Endothelial cell of umbilical vein (primary cell): ENCODE results near the gene CCDC116. TPM values are rescaled to one million over a fixed set of nuclear protein-coding genes. Genes with fewer than 3 reads are reported as not detected.

Source experiments
- BruUV-seq: library from RNA; stranded (reverse); fragments of 400-500 nt; replicated peaks from 2 replicates; lab custom pipeline; 2021; lab: Mats Ljungman, UMichigan
- CTCF ChIA-PET: fragments of 300-600, 350-600 bp; sonication (Branson Sonifier 250); formaldehyde crosslinking; loops from one replicate; lab custom pipeline; 2021; ENCODE audit warnings: antibody characterized with exemption, inconsistent platforms; lab: Charles Lee
- POLR2A ChIA-PET: fragments of 300-600, 350-600 bp; sonication (Branson Sonifier 250); formaldehyde crosslinking; loops from one replicate; lab custom pipeline; 2021; ENCODE audit warnings: antibody characterized with exemption, inconsistent platforms; lab: Charles Lee
- DNase-seq: peaks from one replicate; pipeline ENCODE4 v3.0.0-alpha.2; 2011; ENCODE audit warnings: low read depth, low spot score
- FAIRE-seq: peaks from 2 replicates; lab custom pipeline; 2011; peaks lifted over from hg19 to GRCh38; lab: Jason Lieb, UNC
- H2AFZ ChIP-seq: 2 replicates; pipeline ENCODE4 v1.6.0; 2012; ENCODE audit warnings: low read depth, low read length, control low read depth, inconsistent platforms
- H3K27ac ChIP-seq: 2 replicates; pipeline ENCODE4 v1.5.1; 2011; ENCODE audit warnings: low read depth, mild to moderate bottlenecking, control low read depth, low read length, moderate library complexity; ENCODE audit not compliant: insufficient read depth
- H3K27me3 ChIP-seq, 2 experiments: 2 replicates each; pipeline versions ENCODE4 v1.6.0 to v1.6.1; 2011; ENCODE audit warnings: low read length in 2 of 2, mixed read lengths in 1 of 2; ENCODE audit not compliant: control insufficient read depth in 2 of 2, insufficient read depth in 2 of 2
- H3K36me3 ChIP-seq, 2 experiments: 2 replicates in 1 of 2; 3 replicates in 1 of 2; pipeline ENCODE4 v1.5.1; 2011; ENCODE audit warnings: low read length in 2 of 2, mild to moderate bottlenecking in 1 of 2, moderate library complexity in 1 of 2; ENCODE audit not compliant: control insufficient read depth in 2 of 2, insufficient read depth in 2 of 2; ENCODE audit errors: extremely low read depth in 1 of 2
- H3K4me1 ChIP-seq: 3 replicates; pipeline ENCODE4 v1.5.1; 2011; ENCODE audit warnings: mild to moderate bottlenecking, low read length; ENCODE audit not compliant: control insufficient read depth, insufficient read depth; ENCODE audit errors: extremely low read depth
- H3K4me2 ChIP-seq: 2 replicates; pipeline ENCODE4 v1.6.1; 2011; ENCODE audit warnings: low read length, control low read depth, mixed read lengths; ENCODE audit not compliant: insufficient read depth
- H3K4me3 ChIP-seq, 3 experiments: fragments of 200-600 bp in 1 of 3; sonication (generic), shearing (Covaris generic) in 1 of 3; replicated peaks in 1 of 3; 2 replicates each; pipeline ENCODE4 v1.5.1; 2011 to 2016; ENCODE audit warnings: control low read depth in 3 of 3, low read length in 3 of 3, mild to moderate bottlenecking in 2 of 3, inconsistent platforms in 1 of 3, low read depth in 1 of 3, moderate library complexity in 1 of 3; ENCODE audit not compliant: insufficient read depth in 1 of 3
- H3K79me2 ChIP-seq: 2 replicates; pipeline ENCODE4 v1.6.0; 2012; ENCODE audit warnings: low read length, inconsistent platforms; ENCODE audit not compliant: control insufficient read depth, insufficient read depth
- H3K9ac ChIP-seq: replicated peaks from 2 replicates; pipeline ENCODE3; 2011; ENCODE audit warnings: low read length, control low read depth; ENCODE audit not compliant: insufficient read depth; ENCODE audit errors: extremely low read depth
- H3K9me1 ChIP-seq: replicated peaks from 3 replicates; pipeline ENCODE4 v1.6.0; 2011; ENCODE audit warnings: mild to moderate bottlenecking, low read length; ENCODE audit not compliant: control insufficient read depth, insufficient read depth; ENCODE audit errors: extremely low read depth
- H3K9me3 ChIP-seq: replicated peaks from 2 replicates; pipeline ENCODE4 v1.5.1; 2012; ENCODE audit warnings: low read length, inconsistent platforms; ENCODE audit not compliant: control insufficient read depth, insufficient read depth
- H4K20me1 ChIP-seq: replicated peaks from 2 replicates; pipeline ENCODE3; 2011; ENCODE audit warnings: mild to moderate bottlenecking, low read length; ENCODE audit not compliant: control insufficient read depth, insufficient read depth; ENCODE audit errors: extremely low read depth
- CTCF ChIP-seq, 2 donors: IDR thresholded peaks; 1 replicate in 1 of 2; 2 replicates in 1 of 2; pipeline ENCODE4 v1.5.1; 2011; ENCODE audit warnings: low read length in 2 of 2, mild to moderate bottlenecking in 2 of 2, moderate library complexity in 2 of 2, control low read depth in 1 of 2, inconsistent platforms in 1 of 2, low read depth in 1 of 2; ENCODE audit not compliant: insufficient read depth in 1 of 2; ENCODE audit errors: extremely low read depth in 1 of 2
- EZH2 ChIP-seq: IDR thresholded peaks from 2 replicates; pipeline ENCODE4 v1.6.1; 2012; ENCODE audit warnings: borderline replicate concordance, low read depth, mild to moderate bottlenecking, moderate library complexity, low read length, inconsistent platforms; ENCODE audit not compliant: severe bottlenecking
- FOS ChIP-seq: IDR thresholded peaks from 2 replicates; pipeline ENCODE4 v1.6.1; 2011; ENCODE audit warnings: mild to moderate bottlenecking, low read length, moderate library complexity, borderline replicate concordance; ENCODE audit not compliant: insufficient read depth
- GATA2 ChIP-seq: IDR thresholded peaks from 2 replicates; pipeline ENCODE4 v1.7.0; 2011; ENCODE audit warnings: low read depth, mild to moderate bottlenecking, moderate library complexity, mixed read lengths, low read length; ENCODE audit not compliant: insufficient read length, insufficient read depth
- JUN ChIP-seq: IDR thresholded peaks from 2 replicates; pipeline ENCODE4 v1.6.1; 2011; ENCODE audit warnings: borderline replicate concordance, low read depth; ENCODE audit not compliant: insufficient read length, insufficient read depth
- MYC ChIP-seq: IDR thresholded peaks from one replicate; pipeline ENCODE4 v1.6.1; 2011; ENCODE audit warnings: mild to moderate bottlenecking, low read depth, low read length
- POLR2A ChIP-seq: IDR thresholded peaks from 2 replicates; pipeline ENCODE4 v1.6.1; 2012; ENCODE audit warnings: low read depth, mild to moderate bottlenecking, control low read depth, low read length
- POLR2AphosphoS5 ChIP-seq: IDR thresholded peaks from 2 replicates; pipeline ENCODE4 v1.6.1; 2012; ENCODE audit warnings: low read depth, mild to moderate bottlenecking, control low read depth, low read length, moderate library complexity; ENCODE audit not compliant: insufficient read depth
- dilution Hi-C: fragments of 300-500 bp; cut with MboI; formaldehyde crosslinking; loops from one replicate; pipeline ENCODE4 v1.15.0; 2019; ENCODE audit warnings: low sequenced_read_pairs; ENCODE audit not compliant: extremely low pct_ligation_motif_present
- intact Hi-C: fragments of 100-400 bp; cut with micrococcal nuclease; formaldehyde crosslinking; loops from one replicate; pipeline ENCODE4 v1.10.0; 2022
- polyA plus RNA-seq, 4 experiments: library from polyadenylated mRNA; depleted of rRNA in 3 of 4; stranded (reverse) in 3 of 4; unstranded in 1 of 4; fragments of >200 nt; gene quantifications; 2 replicates each; pipeline versions ENCODE4 v1.2.1 to v1.2.3, GENCODE V29; 2011 to 2012; ENCODE audit warnings: missing spikeins in 1 of 4
- total RNA-seq: library from RNA; stranded (reverse); gene quantifications from 2 replicates; pipeline ENCODE4 v1.2.3, GENCODE V29; 2021
- TF ChIP-seq, protein P1 (sequence below): IDR thresholded peaks from 2 replicates; pipeline ENCODE4 v1.6.1; 2011; ENCODE audit not compliant: insufficient read depth, insufficient read length

Gene CCDC116
- total and polyA plus RNA-seq, 2 donors (not counting 3 experiments of a cell fraction or from before 2014, with no cell fraction given) = 0.21 to 0.33 TPM

DNA sequence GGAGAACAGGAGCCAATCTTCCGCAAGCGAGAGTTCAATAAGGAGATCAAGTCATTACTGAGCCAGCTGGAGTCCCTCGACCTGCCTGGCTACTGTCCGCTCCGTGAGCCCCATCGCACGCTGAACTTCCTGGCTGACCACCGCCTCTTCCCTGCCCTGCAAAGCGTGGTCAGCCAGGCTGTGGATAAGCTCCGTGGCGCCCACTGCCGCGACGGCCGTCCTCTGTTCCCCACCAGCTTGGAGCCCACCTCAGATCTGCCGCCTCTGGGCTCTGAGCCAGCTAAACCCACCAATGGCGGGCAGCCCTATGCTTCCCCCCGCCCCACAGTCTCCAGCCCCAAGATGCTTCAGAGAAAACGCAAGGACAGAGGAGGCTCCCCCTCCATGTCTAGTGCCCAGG lies 2.3 kb downstream of the CCDC116 start:
- Histone ChIP-seq H3K36me3 (no peaks in the 10 kb centered on the region), H2AFZ (no peak overlapping the region), H3K79me2 (no peaks in the 10 kb centered on the region), H3K9me1 (no peaks in the 10 kb centered on the region), H3K9me3 (no peaks in the 10 kb centered on the region), H4K20me1 (no peaks in the 10 kb centered on the region), H3K4me2 (no peak overlapping the region), H3K27me3 (no peaks in the 10 kb centered on the region), H3K27ac (no peak overlapping the region), H3K4me3 (no peak overlapping the region), H3K4me1 (no peaks in the 10 kb centered on the region), H3K9ac (no peak overlapping the region)
- no peak for TF ChIP-seq POLR2A
- no peak for TF ChIP-seq CTCF (IDR thresholded peaks at IDR 0.05; ENCODE audit: extremely low read depth in 1 of 2, insufficient read depth in 1 of 2, low read depth in 1 of 2, low read length in 2 of 2)
- no peak for TF ChIP-seq FOS
- no peak for TF ChIP-seq MYC
- TF ChIP-seq, protein P1, sequence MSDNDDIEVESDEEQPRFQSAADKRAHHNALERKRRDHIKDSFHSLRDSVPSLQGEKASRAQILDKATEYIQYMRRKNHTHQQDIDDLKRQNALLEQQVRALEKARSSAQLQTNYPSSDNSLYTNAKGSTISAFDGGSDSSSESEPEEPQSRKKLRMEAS = no peak
- TF ChIP-seq JUN = no peak
- no peak for TF ChIP-seq GATA2
- no peak for TF ChIP-seq EZH2
- TF ChIP-seq POLR2AphosphoS5 = no peak
- ChIA-PET POLR2A (no interaction called here), CTCF (interaction anchor here (0.9 to 1.9 kb wide), 2 partner anchors 12 kb away, joined by 3 to 8 read pairs; no protein-coding TSS in a partner anchor)
- no TSS peak for BruUV-seq
- dilution Hi-C loops = no loop called here
- FAIRE-seq = no peak
- intact Hi-C loops = no loop called here
- no peak for DNase-seq
